Measurements from ENCODE around the gene BANF1.

GRCh38 chr11:65977621-65978390 lies 24.5 kb upstream of the BANF1 start:
- TF ChIP-seq EP300 (IDR thresholded peaks at IDR 0.05; ENCODE audit: borderline replicate concordance) (no peak), TCF12 (IDR thresholded peaks at IDR 0.05; ENCODE audit: low read depth) (no peak), RAD21 (IDR thresholded peaks at IDR 0.05; ENCODE audit: low read depth) (no peak), REST (IDR thresholded peaks at IDR 0.05; ENCODE audit: low read depth) (no peak), CEBPB (IDR thresholded peaks at IDR 0.05) (no peak), TAF1 (IDR thresholded peaks at IDR 0.05; ENCODE audit: low read depth) (no peak), MAX (IDR thresholded peaks at IDR 0.05) (no peak), TEAD4 (IDR thresholded peaks at IDR 0.05) (no peak)
